HG03457 (cell line): ENCODE results near the gene EIF2S3B.

Experiments
- ATAC-seq: cut with Tn5 transposase; IDR thresholded peaks from one replicate; pipeline ENCODE4 v1.9.1; 2021; ENCODE audit warnings: moderate number of reproducible peaks; ENCODE audit not compliant: unreplicated experiment

Gene EIF2S3B

DNA sequence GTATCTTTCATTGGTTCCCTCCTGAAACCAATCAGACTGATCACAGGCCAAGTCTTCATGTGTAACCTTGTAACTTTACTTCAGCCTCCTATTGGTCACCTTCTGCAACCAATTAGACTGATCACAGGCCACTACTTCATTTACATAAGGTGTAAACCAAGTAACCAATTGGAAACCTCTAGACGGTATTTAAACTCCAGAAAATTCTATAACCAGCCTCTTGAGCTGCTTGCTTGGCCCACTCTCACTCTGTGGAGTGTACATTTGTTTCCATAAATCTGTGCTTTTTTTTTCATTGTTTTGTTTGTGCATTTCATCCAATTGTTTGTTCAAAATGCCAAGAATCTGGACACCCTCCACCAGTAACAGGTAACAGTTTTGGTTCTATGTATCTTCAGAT, 47.5 kb downstream of the EIF2S3B start:
- no peak for ATAC-seq

DNA sequence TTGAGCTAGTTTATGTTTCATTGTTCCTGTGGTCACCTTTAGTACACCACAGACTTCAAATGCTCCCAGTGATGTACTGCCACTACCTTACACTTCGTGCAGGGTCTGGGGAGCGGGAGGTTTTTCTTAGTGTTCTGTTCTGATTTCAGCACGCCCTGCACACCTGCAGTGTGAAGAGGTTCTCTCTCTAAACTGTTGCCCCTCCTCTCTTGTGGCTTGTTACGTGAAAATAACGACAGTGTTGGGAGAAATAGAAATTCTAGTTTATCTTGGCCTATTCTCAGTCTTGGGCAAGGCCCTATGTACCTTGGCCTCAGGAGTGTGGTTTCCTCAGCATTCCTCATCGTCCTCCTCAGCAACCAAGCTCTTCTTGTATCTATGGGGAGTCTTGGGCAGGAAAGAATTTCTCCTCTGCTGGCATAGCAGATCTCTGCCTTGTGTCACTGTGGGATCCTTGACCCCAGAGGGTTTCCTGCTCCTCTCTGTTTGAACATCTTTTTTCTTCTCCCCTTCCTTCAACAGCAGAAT, 48.6 kb downstream of the EIF2S3B start:
- ATAC-seq: no peak

DNA sequence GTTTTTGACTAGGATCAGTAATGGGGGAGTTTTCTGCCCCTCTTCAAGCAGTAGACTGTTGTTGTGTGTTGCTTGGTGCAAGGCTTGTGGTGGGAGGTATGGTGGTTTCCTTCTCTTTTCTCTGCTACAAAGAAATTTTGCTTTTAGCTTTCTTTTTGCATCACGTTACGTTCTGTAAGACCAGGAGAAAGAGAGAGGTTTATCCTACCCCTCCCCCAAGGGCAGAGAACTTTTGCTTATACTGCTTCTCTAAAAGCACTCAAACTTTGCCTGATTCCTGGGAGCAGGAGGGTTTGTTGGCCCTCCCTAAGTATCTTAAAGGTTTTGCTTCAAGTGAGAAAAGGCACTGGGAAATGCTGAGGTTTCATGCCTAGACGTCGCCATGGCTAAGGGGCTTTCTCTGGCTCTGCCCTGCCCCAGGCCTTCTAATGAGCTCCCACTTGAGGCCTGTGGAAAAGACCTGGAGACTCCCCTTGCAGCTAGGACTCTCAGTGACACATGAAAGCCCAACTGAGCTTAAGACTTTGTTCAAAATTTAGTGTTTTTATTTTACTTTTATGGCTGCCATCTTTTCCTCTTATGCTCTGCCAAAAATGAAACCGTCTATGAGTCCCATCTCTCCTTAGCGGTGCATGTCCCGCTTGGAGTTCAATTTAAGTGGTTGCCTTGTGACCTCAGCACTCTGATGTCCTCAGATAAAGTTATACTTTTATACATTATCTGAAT, 49.2 kb downstream of the EIF2S3B start:
- ATAC-seq: no peak

DNA sequence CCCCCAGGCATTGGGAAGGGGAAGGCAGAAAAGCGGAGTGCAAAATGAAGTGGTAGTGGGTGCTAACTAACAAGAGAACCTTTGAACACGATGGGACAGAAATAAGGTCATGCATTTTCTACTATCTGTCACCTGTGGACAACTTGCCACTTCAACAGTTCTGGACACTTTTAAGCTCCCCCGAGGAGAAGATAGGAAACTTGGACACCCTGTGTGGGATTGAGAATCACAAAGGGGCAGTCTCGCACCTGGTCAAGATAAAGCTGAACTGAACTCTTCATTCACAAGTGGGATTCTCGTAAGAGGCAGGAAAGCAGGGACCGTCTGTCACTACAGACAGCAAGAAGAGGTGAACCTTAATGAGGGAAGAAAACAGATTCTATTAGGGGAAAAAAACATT, 51.6 kb downstream of the EIF2S3B start:
- ATAC-seq: no peak

DNA sequence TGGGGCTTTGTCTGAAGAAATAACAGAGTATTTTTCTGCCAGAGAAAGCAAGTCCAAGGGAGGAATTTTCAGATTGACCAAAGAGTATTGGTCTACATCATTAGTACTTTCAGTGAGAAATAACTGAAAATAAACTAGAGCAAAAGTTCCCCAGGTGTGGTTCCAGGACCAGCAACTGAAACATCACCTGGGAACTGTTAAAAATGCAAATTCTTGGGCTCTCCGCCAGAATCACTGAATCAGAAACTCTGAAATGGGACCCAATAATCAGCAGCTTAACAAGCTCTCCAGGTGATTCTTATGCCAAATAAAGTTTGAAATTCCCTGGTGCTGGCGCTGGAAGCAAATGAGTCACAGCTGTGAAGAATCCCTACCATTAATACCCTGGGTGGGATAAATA, 52.1 kb downstream of the EIF2S3B start:
- no peak for ATAC-seq
